ENCODE measurements around the gene ALDH1B1.

The ALDH1B1 gene

DNA sequence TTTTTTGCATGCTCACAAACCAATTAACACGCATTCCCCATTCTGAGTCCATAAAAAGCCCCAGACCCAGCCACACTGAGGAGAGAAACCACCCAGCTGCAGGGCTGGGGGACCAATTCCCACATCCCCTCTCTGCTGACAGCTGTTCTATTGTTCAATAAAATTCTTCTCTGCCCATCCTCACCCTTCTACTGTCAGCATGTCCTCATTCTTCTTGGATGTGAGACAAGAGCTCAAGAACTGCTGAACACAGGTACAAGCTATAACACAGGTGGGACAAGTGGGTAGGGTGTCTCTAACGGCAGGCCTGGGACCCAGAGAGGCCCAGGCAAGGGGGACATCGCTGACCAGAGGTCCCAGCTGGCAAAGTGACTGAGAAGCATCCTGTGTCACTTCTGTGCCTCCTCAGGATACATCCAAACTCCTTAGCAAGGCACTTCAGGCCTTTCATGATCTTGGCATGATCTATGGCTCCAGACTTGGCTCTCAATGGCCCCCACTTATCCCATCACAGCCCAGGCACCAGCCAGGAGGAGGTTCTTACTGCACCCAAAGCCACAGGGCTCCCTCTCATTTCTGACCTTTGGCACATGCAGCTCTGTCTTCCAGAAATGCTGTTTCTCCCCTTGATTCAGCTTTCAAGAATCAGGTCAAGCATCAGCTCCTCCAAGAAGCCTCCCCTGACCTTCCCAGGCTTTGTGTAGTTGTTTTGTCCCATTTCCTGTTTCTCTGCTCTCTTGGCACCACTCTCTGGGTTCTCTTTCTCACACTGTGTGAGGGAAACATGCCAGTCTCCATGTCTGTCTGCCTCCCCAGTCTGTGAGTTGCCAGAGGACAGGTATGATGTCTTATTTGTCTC lies 7.3 kb upstream of the ALDH1B1 start:
- Histone ChIP-seq H3K36me3 (ENCODE audit: insufficient read depth, low read length) (no peaks in the 10 kb centered on the region), H3K4me1 (ENCODE audit: insufficient read depth, low read length, poor library complexity, severe bottlenecking) (no peaks in the 10 kb centered on the region), H3F3A (ENCODE audit: low read depth) (no peaks in the 10 kb centered on the region), H3K27me3 (ENCODE audit: insufficient read depth, low read length, poor library complexity, severe bottlenecking) (no peaks in the 10 kb centered on the region), H3K9me3 (ENCODE audit: insufficient read depth, low read depth, low read length) (no peaks in the 10 kb centered on the region; the same call in 1 of the 2 replicates), H3K79me2 (ENCODE audit: insufficient read depth, low read length) (no peaks in the 10 kb centered on the region), H3K9ac (ENCODE audit: low read depth, low read length, poor library complexity, severe bottlenecking) (no peak overlapping the region), H3K9me2 (replicated peaks; ENCODE audit: low read depth, low read length) (no peaks in the 10 kb centered on the region), H3K4me3 (ENCODE audit: low read length, poor library complexity, severe bottlenecking) (no peak overlapping the region), H4K20me1 (ENCODE audit: insufficient read depth, low read length, poor library complexity, severe bottlenecking) (no peaks in the 10 kb centered on the region), H2AFZ (ENCODE audit: low read length) (no peak overlapping the region), H3K4me2 (ENCODE audit: low read depth, low read length, poor library complexity, severe bottlenecking) (no peak overlapping the region)
- no peak for TF ChIP-seq CTCF (conservative IDR thresholded peaks at IDR 0.05; ENCODE audit: low read length)
- TF ChIP-seq EZH2phosphoT487 (IDR thresholded peaks at IDR 0.05; ENCODE audit: borderline replicate concordance), result no peak

GRCh38 chr9:38385896-38386295 lies 6.6 kb upstream of the ALDH1B1 start:
- Histone ChIP-seq H3K36me3 (ENCODE audit: insufficient read depth, low read length) (no peaks in the 10 kb centered on the region), H3K9me2 (replicated peaks; ENCODE audit: low read depth, low read length) (no peaks in the 10 kb centered on the region), H2AFZ (ENCODE audit: low read length) (no peak overlapping the region), H3K79me2 (ENCODE audit: insufficient read depth, low read length) (no peaks in the 10 kb centered on the region), H3K27me3 (ENCODE audit: insufficient read depth, low read length, poor library complexity, severe bottlenecking) (no peaks in the 10 kb centered on the region), H3F3A (ENCODE audit: low read depth) (no peaks in the 10 kb centered on the region), H3K9me3 (ENCODE audit: insufficient read depth, low read depth, low read length) (no peaks in the 10 kb centered on the region; the same call in 1 of the 2 replicates), H3K4me2 (ENCODE audit: low read depth, low read length, poor library complexity, severe bottlenecking) (no peak overlapping the region), H3K4me1 (ENCODE audit: insufficient read depth, low read length, poor library complexity, severe bottlenecking) (no peaks in the 10 kb centered on the region), H3K4me3 (ENCODE audit: low read length, poor library complexity, severe bottlenecking) (no peak overlapping the region), H3K9ac (ENCODE audit: low read depth, low read length, poor library complexity, severe bottlenecking) (no peak overlapping the region), H4K20me1 (ENCODE audit: insufficient read depth, low read length, poor library complexity, severe bottlenecking) (no peaks in the 10 kb centered on the region)
- TF ChIP-seq EZH2phosphoT487 (IDR thresholded peaks at IDR 0.05; ENCODE audit: borderline replicate concordance), result no peak
- TF ChIP-seq CTCF (conservative IDR thresholded peaks at IDR 0.05; ENCODE audit: low read length), result no peak

DNA sequence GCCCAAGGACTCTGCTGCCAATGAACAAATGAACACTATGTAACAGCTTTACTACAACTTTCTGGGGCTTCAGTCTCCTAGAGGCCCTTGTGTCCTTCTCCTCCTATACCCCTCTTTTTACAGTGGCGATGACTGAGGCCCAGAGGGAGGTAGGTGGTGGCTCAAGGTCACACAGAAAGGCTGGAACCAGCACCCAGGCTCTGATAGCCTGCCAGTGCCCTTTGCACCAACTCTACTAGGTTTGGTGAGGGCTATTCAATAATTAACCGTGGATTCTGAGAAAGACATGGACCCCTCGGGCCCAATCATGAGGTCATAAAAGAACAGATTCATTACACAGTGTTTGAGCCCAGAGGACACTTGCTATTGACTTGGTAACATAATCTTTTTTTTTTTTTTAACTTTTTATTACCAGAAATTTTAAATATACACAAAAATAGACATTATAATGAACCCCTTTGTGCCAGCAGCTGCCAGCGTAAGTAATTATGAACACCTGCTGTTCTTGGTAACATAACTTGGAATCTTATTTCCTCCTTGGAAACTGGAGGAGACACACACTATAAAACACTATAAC lies 6.1 kb upstream of the ALDH1B1 start:
- H3K4me2 ChIP-seq (ENCODE audit: low read depth, low read length, poor library complexity, severe bottlenecking), result no peak overlapping the region
- no peak for TF ChIP-seq EZH2phosphoT487 (IDR thresholded peaks at IDR 0.05; ENCODE audit: borderline replicate concordance)
- no peak for TF ChIP-seq CTCF (conservative IDR thresholded peaks at IDR 0.05; ENCODE audit: low read length)
- H3K79me2 ChIP-seq (ENCODE audit: insufficient read depth, low read length), result no peaks in the 10 kb centered on the region
- H3K27me3 ChIP-seq (ENCODE audit: insufficient read depth, low read length, poor library complexity, severe bottlenecking), result no peaks in the 10 kb centered on the region
- no peaks in the 10 kb centered on the region for H3F3A ChIP-seq (ENCODE audit: low read depth)
- H4K20me1 ChIP-seq (ENCODE audit: insufficient read depth, low read length, poor library complexity, severe bottlenecking), result no peaks in the 10 kb centered on the region
- H3K9me2 ChIP-seq (replicated peaks; ENCODE audit: low read depth, low read length), result no peaks in the 10 kb centered on the region
- H3K9ac ChIP-seq (ENCODE audit: low read depth, low read length, poor library complexity, severe bottlenecking), result no peak overlapping the region
- H3K9me3 ChIP-seq (ENCODE audit: insufficient read depth, low read depth, low read length), result no peaks in the 10 kb centered on the region; the same call in 1 of the 2 replicates
- no peaks in the 10 kb centered on the region for H3K4me1 ChIP-seq (ENCODE audit: insufficient read depth, low read length, poor library complexity, severe bottlenecking)
- no peaks in the 10 kb centered on the region for H3K36me3 ChIP-seq (ENCODE audit: insufficient read depth, low read length)
- no peak overlapping the region for H2AFZ ChIP-seq (ENCODE audit: low read length)
- no peak overlapping the region for H3K4me3 ChIP-seq (ENCODE audit: low read length, poor library complexity, severe bottlenecking)
